ENCODE data around the gene STARD5. TPM values are rescaled to one million over a fixed set of nuclear protein-coding genes. Genes with fewer than 3 reads are reported as not detected.

The STARD5 gene
- total and polyA plus RNA-seq, 2 of the 4 experiments (the other 2 are of a cell fraction), result 5.0 to 22.8 TPM

GRCh38 chr15:81270188-81270587 lies 53.8 kb downstream of the STARD5 start:
- TF ChIP-seq MAFK (IDR thresholded peaks at IDR 0.05; ENCODE audit: low read depth, low read length) (no peak), USF2 (IDR thresholded peaks at IDR 0.05; ENCODE audit: low read depth, low read length) (no peak), NFE2L2 (IDR thresholded peaks at IDR 0.05; ENCODE audit: low read depth, low read length) (no peak), SMC3 (IDR thresholded peaks at IDR 0.05; ENCODE audit: low read depth, low read length) (no peak), RFX5 (IDR thresholded peaks at IDR 0.05; ENCODE audit: low read depth, low read length) (no peak), POLR2A (IDR thresholded peaks at IDR 0.05; ENCODE audit: low read depth, low read length) (no peak), RCOR1 (IDR thresholded peaks at IDR 0.05; ENCODE audit: insufficient replicate concordance, low read length) (no peak), MXI1 (IDR thresholded peaks at IDR 0.05; ENCODE audit: borderline replicate concordance, low read depth, low read length) (no peak), BHLHE40 (IDR thresholded peaks at IDR 0.05; ENCODE audit: low read depth, low read length) (no peak), CEBPB (IDR thresholded peaks at IDR 0.05; ENCODE audit: low read depth, low read length) (no peak), ELK1 (IDR thresholded peaks at IDR 0.05; ENCODE audit: borderline replicate concordance, low read depth, low read length) (no peak), MAZ (IDR thresholded peaks at IDR 0.05; ENCODE audit: borderline replicate concordance, low read depth, low read length) (no peak), CTCF (conservative IDR thresholded peaks at IDR 0.05; ENCODE audit: low read depth, low read length) (no peak), CHD1 (IDR thresholded peaks at IDR 0.05; ENCODE audit: low read depth, low read length) (no peak)
- Histone ChIP-seq H3K79me1 (ENCODE audit: low read depth in 1 of 2, low read length in 2 of 2) (no peaks in the 10 kb centered on the region), H2AK5ac (ENCODE audit: low read depth, low read length) (no peak overlapping the region), H3K4me1 (ENCODE audit: control insufficient read depth, insufficient read depth, low read length) (peaks cover 9% of the 10 kb centered on the region), H3K27ac (ENCODE audit: insufficient read depth, low read length) (no peak overlapping the region), H3K4ac (ENCODE audit: low read depth, low read length) (no peak overlapping the region), H2BK15ac (ENCODE audit: low read depth, low read length) (no peak overlapping the region), H2BK5ac (ENCODE audit: low read depth, low read length, poor library complexity, severe bottlenecking) (no peak overlapping the region), H3K18ac (ENCODE audit: low read depth, low read length) (no peak overlapping the region), H3K9me3 (ENCODE audit: control insufficient read depth, insufficient read depth, low read length) (no peaks in the 10 kb centered on the region), H2AK9ac (replicated peaks; ENCODE audit: low read depth, low read length, poor library complexity) (no peak overlapping the region), H2BK120ac (ENCODE audit: low read depth, low read length) (no peak overlapping the region), H4K91ac (ENCODE audit: insufficient read depth, low read depth, low read length) (no peak overlapping the region), H3K9me1 (ENCODE audit: insufficient read depth, low read length) (peaks cover 5% of the 10 kb centered on the region; the same call in 1 of the 2 replicates), H3K9ac (ENCODE audit: low read depth, low read length) (no peak overlapping the region), H4K5ac (ENCODE audit: low read depth, low read length) (no peak overlapping the region), H4K8ac (ENCODE audit: low read depth in 2 of 2, low read length in 2 of 2) (no peak overlapping the region), H3K4me2 (ENCODE audit: low read depth, low read length) (no peak overlapping the region), H3K14ac (replicated peaks; ENCODE audit: low read depth, low read length) (no peak overlapping the region), H2BK20ac (ENCODE audit: low read depth, low read length) (no peak overlapping the region), H4K20me1 (ENCODE audit: insufficient read depth, low read length) (no peaks in the 10 kb centered on the region), H3K23ac (ENCODE audit: low read depth, low read length) (no peak overlapping the region), H3K56ac (ENCODE audit: extremely low read depth, insufficient read depth, low read length) (no peak overlapping the region), H2AFZ (replicated peaks; ENCODE audit: low read length, poor library complexity) (no peak overlapping the region), H3K4me3 (ENCODE audit: insufficient read depth, low read depth, low read length) (no peak overlapping the region), H3K27me3 (ENCODE audit: control insufficient read depth, insufficient read depth, low read length) (no peaks in the 10 kb centered on the region), H3K36me3 (ENCODE audit: control insufficient read depth, insufficient read depth, low read length) (peaks cover 7% of the 10 kb centered on the region; the same call in 1 of the 2 replicates)
- ChIA-PET CTCF (interaction anchor here (0.8 kb wide), 1 partner anchor 130 kb away, joined by 3 read pairs; no protein-coding TSS in a partner anchor), POLR2A (ENCODE audit: unreplicated experiment) (no interaction called here)
- WGBS, 2 experiments (ENCODE audit: extremely low coverage in 2 of 2, insufficient read length in 1 of 2), result 90% methylated on average over 2 of the region's 3 CpGs; no CpG with 5 or more reads in 1 of the 2 experiments
- in situ Hi-C loops (cut with MboI; ENCODE audit: low sequenced_read_pairs), result no loop called here
- intact Hi-C loops (cut with micrococcal nuclease), result no loop called here
- no TSS peak for BruUV-seq (replicated peaks)
- ATAC-seq (ENCODE audit: low read depth) (no peak), DNase-seq (no peak)
- dilution Hi-C loops (cut with HindIII; ENCODE audit: low sequenced_read_pairs, unreplicated experiment), result no loop called here

Measured in IMR-90 (cell line).